HG03064 (cell line): ENCODE results near the gene LEF1.
A peak's percentile ranks its signal among the peaks of the same experiment; 100 is the strongest.
"Not testable (repeated sequence)": the region's sequence is repeated elsewhere in the genome, so short reads cannot be mapped to it uniquely, and the experiment has no call there.

ENCODE experiments used
- ATAC-seq: cut with Tn5 transposase; IDR thresholded peaks from one replicate; pipeline ENCODE4 v1.9.1; 2021; ENCODE audit warnings: low read depth; ENCODE audit not compliant: unreplicated experiment

LEF1 gene

DNA sequence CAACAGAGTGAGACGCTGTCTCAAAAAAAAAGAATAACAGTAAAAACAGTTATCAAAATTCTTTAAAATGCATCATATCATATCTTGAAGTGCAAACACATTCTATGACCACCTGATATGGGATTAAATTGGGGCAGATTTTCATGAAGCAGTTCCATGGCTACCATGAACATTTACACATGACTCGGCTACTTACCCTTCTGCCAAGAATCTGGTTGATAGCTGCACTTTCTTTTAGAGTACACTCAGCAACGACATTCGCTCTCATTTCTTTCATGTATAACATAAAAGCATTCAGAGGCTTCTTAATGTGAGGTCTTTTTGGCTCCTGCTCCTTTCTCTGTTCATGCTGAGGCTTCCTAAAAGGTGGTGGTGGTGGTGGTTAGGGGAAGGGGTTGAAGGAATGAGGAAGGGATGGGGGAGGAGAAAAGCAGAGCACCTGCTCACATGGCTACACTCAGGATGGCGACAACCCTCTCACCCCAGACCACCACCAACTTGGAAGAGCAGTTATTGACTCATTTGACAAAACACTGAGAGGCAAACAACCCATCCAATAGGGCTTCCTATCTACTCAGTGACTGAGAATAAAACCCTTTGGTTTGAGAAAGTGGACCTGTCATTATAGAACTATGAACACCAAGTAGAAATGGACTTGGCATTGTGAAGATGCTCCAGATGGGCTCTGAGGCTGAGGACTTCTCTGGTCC, 90.6 kb downstream of the LEF1 start:
- no peak for ATAC-seq

DNA sequence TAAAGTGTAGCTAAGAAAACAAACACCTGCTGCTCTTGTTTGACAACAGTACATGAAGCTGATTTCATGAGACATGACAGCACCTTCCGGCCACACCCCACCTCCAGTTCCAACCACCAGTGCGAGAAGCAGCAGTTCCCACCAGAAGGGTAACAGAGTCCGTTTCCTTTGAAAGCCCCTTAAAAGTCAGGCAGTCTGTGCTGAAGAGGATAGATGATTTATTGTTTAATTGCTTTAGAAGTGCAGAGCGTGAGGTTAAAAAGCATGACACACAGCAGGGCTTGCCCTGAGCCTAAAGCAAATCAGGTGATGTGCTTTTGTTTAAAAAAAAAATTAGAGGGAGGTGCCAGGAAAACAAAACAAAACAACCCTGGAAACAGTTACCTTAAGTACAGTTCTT, 96.4 kb downstream of the LEF1 start:
- no peak for ATAC-seq

DNA sequence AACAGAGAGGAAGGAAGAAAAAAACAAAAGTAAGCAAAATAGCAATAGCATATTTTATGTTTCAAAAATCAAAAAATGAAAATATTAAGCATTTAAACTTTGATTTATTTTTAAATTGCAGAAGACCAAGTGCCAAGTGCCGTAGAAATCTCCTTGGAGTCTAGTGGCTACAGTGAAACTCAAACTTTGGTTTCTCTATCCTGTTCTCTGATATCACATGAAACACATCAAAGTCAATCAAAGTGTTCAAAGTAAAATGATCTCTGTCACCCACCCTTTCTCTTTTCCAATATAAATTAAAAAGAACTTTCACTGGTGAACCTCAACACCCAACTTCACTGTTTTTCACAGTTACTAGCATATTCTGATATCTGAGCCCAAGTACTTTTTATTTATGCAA, 98.0 kb downstream of the LEF1 start:
- no peak for ATAC-seq

GRCh38 chr4:108068442-108068841, 100.3 kb downstream of the LEF1 start:
- no peak for ATAC-seq

- no peak for ATAC-seq
Observed at GRCh38 chr4:108060686-108061321, 107.9 kb downstream of the LEF1 start.

DNA sequence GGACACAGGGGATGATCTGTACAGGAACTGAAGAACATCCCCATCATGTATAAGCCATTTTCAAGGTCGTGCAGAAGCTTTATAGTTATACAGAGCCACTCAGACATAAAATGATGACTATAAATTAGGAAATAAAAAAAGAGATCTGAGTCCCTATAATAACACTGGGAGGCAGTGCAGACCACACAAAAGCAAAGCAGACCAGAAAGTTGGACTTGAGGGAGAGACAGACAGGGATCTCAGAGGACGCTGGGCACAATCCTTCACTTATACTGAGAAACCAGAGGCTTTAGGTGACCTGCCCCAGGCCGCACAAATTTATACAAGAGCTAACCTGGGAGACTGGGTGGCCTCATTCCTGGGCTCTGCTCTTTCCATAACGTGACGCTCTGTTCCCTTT, 108.6 kb downstream of the LEF1 start:
- no peak for ATAC-seq

DNA sequence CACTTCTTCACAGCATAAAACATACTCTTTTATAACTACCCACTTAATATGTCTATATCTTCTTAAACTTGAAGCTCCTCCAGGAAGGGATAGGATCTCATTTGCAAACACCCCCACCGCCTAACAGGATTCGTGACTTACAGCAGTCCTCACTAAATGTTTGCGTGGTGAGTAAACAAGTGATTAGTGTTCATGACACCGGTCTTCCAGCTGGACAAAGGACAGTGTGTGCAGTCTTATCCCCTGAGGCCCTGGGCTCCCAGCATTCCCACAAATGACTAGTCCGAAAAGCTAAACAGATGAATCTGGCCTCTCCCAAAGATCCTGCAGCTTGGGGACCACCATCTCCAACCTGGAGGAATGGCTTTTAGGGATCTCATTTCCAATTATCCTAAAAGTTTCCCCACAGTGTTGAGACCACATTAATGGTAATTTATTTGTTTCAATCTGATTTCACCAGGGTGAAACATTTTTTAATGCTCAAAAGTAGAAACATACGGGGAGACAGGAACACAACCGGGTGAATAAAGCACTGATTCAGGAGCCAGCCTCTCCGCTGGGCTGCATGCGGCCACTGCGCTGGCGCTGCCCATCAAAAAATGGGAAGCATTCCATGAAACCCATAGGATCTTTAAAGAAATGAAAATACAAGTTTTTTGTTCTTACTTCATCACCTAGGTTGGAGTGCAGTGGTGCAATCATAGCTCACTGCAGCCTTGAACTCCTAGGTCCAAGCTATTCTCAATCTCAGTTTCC, 109.9 kb downstream of the LEF1 start:
- no peak for ATAC-seq

GRCh38 chr4:108056418-108056817, 112.3 kb downstream of the LEF1 start:
- ATAC-seq = no peak

GRCh38 chr4:108055787-108056186, 112.9 kb downstream of the LEF1 start:
- no peak for ATAC-seq

GRCh38 chr4:108054025-108054638, 114.6 kb downstream of the LEF1 start:
- ATAC-seq = no peak

- ATAC-seq = peak; percentile 91
Observed at GRCh38 chr4:108053251-108053711, 115.5 kb downstream of the LEF1 start.

GRCh38 chr4:108052558-108053120, 116.1 kb downstream of the LEF1 start:
- peak; percentile 8 for ATAC-seq

GRCh38 chr4:108051343-108051742, 117.4 kb downstream of the LEF1 start:
- no peak for ATAC-seq

DNA sequence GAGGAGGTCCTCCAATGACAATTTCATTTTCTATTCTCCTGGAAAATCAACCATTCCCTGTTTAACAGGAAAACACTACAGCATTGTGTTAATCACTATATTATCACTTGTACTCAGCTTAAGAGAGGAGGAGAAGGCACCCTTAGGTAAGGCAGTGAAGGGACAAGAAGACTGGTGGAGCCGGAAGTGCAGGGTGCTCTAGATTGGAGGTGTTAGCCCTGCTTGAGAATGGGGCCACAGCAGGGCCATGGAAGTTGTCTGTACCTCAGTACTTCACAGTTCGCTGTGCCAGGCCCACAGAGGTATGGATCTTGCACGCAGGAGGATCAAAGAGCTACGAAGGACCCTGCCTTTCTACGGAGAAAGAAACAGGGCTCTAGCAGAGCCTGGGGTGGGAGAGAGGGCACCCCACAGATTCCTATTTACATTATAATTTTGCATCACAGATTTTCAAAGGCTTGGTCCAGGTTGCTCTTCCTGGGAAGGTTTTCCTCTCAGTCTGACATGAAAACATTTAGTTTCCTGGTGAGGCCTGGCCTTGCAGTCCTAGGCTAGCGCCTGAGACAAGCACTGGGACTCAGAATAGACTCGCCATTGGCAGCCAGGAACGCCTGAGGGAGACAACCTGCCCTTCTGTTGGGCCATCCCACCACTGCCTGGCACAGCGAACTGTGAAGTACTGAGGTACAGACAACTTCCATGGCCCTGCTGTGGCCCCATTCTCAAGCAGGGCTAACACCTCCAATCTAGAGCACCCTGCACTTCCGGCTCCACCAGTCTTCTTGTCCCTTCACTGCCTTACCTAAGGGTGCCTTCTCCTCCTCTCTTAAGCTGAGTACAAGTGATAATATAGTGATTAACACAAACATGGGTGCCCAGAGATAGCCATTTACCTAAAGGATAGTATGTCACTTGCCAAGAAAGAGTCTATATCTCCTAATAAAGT, 118.3 kb downstream of the LEF1 start:
- ATAC-seq = not testable (repeated sequence)

DNA sequence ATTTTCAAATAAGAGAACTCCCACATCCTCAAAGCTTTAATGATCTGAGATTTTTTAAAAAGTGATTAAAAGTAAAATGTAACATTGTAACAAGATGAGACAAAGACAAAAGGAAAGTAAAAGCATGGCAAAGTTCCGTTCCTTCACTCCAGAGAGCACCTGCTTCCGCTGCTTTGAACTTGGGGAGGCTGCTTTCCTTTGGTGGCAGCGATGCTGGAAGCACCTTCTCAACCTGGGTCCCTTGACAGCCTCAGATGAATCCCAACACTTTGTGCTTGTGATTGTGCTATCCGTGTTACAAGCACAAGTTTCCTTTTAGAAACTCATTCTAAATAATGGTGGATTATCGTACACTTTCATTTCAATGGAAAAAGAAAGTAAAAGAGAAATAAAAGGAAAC, 119.3 kb downstream of the LEF1 start:
- no peak for ATAC-seq

- no peak for ATAC-seq
Observed at GRCh38 chr4:108048997-108049396, 119.7 kb downstream of the LEF1 start.

DNA sequence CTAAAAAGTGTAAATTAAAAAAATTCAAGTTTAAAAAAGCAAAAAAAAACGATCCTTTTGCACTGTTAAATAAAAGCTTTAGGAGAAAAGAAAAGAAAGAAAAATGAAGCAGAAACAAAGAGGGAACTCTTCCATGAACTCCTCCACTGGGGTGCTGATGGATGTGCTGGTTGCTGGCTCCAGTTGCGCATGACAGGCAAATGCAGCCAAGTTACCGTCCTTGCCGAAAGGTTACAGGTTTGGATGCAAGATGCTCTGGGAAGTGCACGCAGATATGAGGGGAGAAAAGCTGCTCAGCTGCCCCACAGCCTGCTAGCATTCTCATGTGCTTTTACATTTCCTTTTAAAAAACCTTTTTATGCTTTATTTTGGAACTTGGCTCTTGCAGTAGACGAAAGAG, 120.6 kb downstream of the LEF1 start:
- no peak for ATAC-seq

- no peak for ATAC-seq
Observed at GRCh38 chr4:108047199-108047598, 121.5 kb downstream of the LEF1 start.

- no peak for ATAC-seq
Observed at GRCh38 chr4:108045687-108046024, 123.1 kb downstream of the LEF1 start.
